ENCODE measurements around the gene MIEN1.

DNA sequence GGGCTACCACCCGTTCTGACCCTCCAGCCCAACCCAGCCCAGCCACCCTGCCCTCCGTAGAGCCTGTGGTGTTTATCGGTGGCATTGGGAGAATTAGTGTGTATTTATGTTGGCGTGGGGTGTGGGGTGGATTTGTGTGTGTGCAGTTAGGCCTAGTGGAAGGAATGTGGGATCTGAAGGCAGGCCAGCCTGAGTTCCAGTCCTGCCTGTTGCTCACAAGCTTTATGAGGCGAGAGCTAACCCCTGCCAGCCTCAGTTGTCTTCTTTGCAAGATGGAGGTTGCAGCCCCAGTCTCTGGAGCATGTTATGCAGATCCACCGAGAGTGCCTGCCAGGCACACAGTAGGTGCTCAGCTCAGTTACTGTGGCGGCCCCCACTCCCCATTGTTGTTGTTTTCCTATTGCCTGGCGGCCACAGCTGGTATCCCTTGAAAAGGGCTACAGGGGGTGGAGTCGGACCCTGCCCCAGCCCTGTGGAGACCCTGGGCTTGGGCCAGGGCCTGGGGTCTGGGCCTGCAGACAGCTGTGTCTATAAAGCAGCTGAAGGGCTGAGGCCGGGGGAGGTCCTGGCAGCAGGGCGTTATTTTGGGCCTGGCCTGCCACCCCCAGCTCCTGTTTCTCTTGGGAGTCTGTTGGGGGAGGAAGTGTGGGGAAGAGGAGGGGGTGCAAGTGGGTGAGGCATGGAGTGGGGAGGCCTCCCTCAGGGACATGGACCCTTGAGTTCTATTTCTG is 25.3 kb downstream of the MIEN1 start:
- TF ChIP-seq CTCF (IDR thresholded peaks at IDR 0.05) (no peak), POLR2A (IDR thresholded peaks at IDR 0.05; ENCODE audit: low read length) (no peak), KDM1A (IDR thresholded peaks at IDR 0.05; ENCODE audit: low read depth) (no peak), ZNF302 (CRISPR knock-in tag; IDR thresholded peaks at IDR 0.05) (no peak), RARB (CRISPR knock-in tag; IDR thresholded peaks at IDR 0.05) (no peak)
- TF ChIP-seq, protein P1, sequence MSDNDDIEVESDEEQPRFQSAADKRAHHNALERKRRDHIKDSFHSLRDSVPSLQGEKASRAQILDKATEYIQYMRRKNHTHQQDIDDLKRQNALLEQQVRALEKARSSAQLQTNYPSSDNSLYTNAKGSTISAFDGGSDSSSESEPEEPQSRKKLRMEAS (IDR thresholded peaks at IDR 0.05): no peak
- TF ChIP-seq, protein P2, sequence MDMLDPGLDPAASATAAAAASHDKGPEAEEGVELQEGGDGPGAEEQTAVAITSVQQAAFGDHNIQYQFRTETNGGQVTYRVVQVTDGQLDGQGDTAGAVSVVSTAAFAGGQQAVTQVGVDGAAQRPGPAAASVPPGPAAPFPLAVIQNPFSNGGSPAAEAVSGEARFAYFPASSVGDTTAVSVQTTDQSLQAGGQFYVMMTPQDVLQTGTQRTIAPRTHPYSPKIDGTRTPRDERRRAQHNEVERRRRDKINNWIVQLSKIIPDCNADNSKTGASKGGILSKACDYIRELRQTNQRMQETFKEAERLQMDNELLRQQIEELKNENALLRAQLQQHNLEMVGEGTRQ (IDR thresholded peaks at IDR 0.05): no peak

All from A549 (cell line).